Kidney tubule cell (primary cell): ENCODE measurements around the gene FOLR1.
A peak's percentile ranks its signal among the peaks of the same experiment; 100 is the strongest.
"Not testable (repeated sequence)": the region's sequence is repeated elsewhere in the genome, so short reads cannot be mapped to it uniquely, and the experiment has no call there.

Experiments used
- DNase-seq: peaks from one replicate; pipeline ENCODE4 v3.0.0-alpha.2; 2018; ENCODE audit warnings: low spot score

The FOLR1 gene

GRCh38 chr11:72191961-72192381 is at the start of gene FOLR1:
FOLR1 (plus strand) TSS chr11:72192140; CDS start chr11:72192174, 34 bp downstream.
- peak; percentile 76 for DNase-seq

GRCh38 chr11:72142543-72142942 is 49.4 kb upstream of the FOLR1 start:
- DNase-seq, result peak; percentile 61

- peak; percentile 97 for DNase-seq
Observed at GRCh38 chr11:72144807-72145565, 47.0 kb upstream of the FOLR1 start.

GRCh38 chr11:72146625-72147024 is 45.3 kb upstream of the FOLR1 start:
- no peak for DNase-seq

GRCh38 chr11:72150882-72151281 is 41.1 kb upstream of the FOLR1 start:
- DNase-seq, result no peak

- DNase-seq, result not testable (repeated sequence)
Observed at GRCh38 chr11:72153874-72154273, 38.1 kb upstream of the FOLR1 start.

- DNase-seq, result no peak
Observed at GRCh38 chr11:72154816-72155215, 37.1 kb upstream of the FOLR1 start.

GRCh38 chr11:72155751-72156150 is 36.2 kb upstream of the FOLR1 start:
- no peak for DNase-seq

GRCh38 chr11:72157131-72157530 is 34.8 kb upstream of the FOLR1 start:
- DNase-seq, result no peak

GRCh38 chr11:72160319-72160718 is 31.6 kb upstream of the FOLR1 start:
- DNase-seq, result no peak

GRCh38 chr11:72162891-72163492 is 28.9 kb upstream of the FOLR1 start:
- no peak for DNase-seq

- DNase-seq, result not testable (repeated sequence)
Observed at GRCh38 chr11:72164187-72164586, 27.8 kb upstream of the FOLR1 start.

- DNase-seq, result not testable (repeated sequence)
Observed at GRCh38 chr11:72169046-72169555, 22.8 kb upstream of the FOLR1 start.

- DNase-seq, result not testable (repeated sequence)
Observed at GRCh38 chr11:72169754-72170153, 22.2 kb upstream of the FOLR1 start.

- DNase-seq, result not testable (repeated sequence)
Observed at GRCh38 chr11:72172043-72172442, 19.9 kb upstream of the FOLR1 start.

GRCh38 chr11:72173291-72173690 is 18.6 kb upstream of the FOLR1 start:
- DNase-seq, result no peak

- DNase-seq, result peak; percentile 37
Observed at GRCh38 chr11:72174302-72175070, 17.5 kb upstream of the FOLR1 start.

GRCh38 chr11:72177656-72178055 is 14.3 kb upstream of the FOLR1 start:
- DNase-seq, result no peak

GRCh38 chr11:72179049-72179803 is 12.7 kb upstream of the FOLR1 start:
- DNase-seq, result peak; percentile 18

GRCh38 chr11:72179804-72180396 is 12.0 kb upstream of the FOLR1 start:
- peak; percentile 33 for DNase-seq

- DNase-seq, result not testable (repeated sequence)
Observed at GRCh38 chr11:72180892-72181552, 10.9 kb upstream of the FOLR1 start.
